ENCODE measurements around the gene ABCE1.

ABCE1 gene

DNA sequence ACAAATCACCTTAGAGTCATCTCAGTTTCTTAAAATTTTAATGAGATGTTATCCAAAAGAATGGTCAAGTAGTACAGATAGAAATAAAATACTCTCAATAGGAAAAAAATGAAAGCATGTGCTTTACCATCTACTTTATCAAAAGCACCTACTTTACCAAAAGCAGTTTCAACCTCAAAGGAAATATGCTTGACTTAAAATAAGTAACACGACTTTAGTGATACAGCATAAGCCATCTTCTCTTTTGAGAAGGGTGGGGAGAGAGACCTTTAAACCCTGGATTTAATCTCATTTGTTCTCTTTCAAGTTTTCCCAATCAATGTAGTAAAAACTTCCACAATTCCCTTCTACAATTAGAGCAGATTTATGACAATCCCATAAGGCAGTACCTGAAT lies 55.8 kb downstream of the ABCE1 start:
- TF ChIP-seq, protein P1, sequence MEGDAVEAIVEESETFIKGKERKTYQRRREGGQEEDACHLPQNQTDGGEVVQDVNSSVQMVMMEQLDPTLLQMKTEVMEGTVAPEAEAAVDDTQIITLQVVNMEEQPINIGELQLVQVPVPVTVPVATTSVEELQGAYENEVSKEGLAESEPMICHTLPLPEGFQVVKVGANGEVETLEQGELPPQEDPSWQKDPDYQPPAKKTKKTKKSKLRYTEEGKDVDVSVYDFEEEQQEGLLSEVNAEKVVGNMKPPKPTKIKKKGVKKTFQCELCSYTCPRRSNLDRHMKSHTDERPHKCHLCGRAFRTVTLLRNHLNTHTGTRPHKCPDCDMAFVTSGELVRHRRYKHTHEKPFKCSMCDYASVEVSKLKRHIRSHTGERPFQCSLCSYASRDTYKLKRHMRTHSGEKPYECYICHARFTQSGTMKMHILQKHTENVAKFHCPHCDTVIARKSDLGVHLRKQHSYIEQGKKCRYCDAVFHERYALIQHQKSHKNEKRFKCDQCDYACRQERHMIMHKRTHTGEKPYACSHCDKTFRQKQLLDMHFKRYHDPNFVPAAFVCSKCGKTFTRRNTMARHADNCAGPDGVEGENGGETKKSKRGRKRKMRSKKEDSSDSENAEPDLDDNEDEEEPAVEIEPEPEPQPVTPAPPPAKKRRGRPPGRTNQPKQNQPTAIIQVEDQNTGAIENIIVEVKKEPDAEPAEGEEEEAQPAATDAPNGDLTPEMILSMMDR (IDR thresholded peaks at IDR 0.05; ENCODE audit: low read depth, low read length): no peak
- H3K4me3 ChIP-seq (replicated peaks in 1 of 2; ENCODE audit: low read depth in 2 of 2, low read length in 2 of 2): no peak overlapping the region
- DNase-seq (ENCODE audit: low read depth in 2 of 2): no peak

DNA sequence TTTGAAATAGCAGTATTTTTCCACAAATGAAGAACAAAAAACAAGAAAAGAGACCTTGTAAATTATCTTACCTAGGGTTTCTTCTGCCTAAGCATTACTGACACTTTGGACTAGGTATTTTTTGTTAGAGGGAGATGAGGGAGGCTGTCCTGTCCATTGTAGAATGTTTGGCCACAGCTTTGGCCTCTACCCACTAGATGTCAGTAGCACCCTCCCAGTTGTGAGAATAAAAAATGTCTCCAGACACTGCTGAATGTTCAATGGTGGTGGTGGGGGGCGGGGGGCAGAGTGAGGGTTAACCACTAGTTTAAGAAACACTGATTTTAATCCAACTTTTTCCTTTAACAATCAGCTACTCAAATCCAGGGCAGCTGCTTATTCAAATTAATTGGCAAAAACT lies 56.5 kb downstream of the ABCE1 start:
- peak; percentile 50 to 59 for DNase-seq (ENCODE audit: low read depth in 2 of 2)
- H3K4me3 ChIP-seq (replicated peaks in 1 of 2; ENCODE audit: low read depth in 2 of 2, low read length in 2 of 2): no peak overlapping the region
- TF ChIP-seq, protein P1 (IDR thresholded peaks at IDR 0.05; ENCODE audit: low read depth, low read length): peak; percentile 65

DNA sequence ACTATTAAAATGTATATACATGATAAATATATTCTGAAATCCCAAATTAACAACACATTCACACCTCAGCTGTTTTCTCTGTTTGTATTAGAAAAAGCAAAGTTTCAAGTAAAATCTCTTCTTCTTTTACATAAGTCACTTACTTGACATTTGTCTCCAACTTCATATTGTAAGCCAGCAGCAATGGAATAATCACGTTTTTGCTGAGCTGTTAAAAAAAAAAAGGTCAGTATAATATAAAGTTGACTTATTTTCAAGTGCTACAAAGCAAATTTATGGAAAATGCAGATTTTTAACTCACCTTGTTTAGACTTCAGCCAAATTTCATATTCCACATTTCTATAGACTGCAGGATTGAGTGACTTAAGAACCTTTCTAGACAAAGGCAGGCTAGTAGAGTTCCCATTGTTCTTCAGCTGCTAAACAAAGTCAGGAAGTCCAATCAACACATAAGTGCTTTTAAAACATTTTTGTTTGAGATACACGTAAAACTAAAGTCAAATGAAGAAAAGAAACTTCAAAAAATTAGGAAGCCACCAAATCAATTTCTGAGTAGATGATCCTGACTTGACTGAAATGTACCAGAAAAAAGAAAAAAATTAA lies 57.3 kb downstream of the ABCE1 start:
- DNase-seq (ENCODE audit: low read depth in 2 of 2): no peak
- H3K4me3 ChIP-seq (replicated peaks in 1 of 2; ENCODE audit: low read depth in 2 of 2, low read length in 2 of 2): no peak overlapping the region
- TF ChIP-seq, protein P1 (IDR thresholded peaks at IDR 0.05; ENCODE audit: low read depth, low read length): no peak

DNA sequence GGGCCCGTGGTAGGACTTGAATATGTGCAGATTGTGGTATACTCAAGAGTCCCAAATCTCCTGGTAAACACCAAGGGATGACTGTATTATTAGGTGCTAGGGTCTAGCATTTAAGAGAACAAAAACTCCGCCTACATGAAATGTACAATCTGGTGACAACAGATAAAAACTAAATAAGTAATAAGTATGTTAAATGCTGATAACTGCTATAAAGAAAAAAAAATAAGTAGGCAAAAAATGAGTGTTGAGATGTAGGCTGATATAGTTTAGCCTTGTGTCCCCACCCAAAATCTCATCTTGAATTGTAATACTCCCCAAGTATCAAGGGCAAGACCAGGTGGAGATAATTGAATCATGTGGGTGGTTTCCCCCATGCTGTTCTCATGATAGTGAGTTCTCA lies 58.9 kb downstream of the ABCE1 start:
- TF ChIP-seq, protein P1 (IDR thresholded peaks at IDR 0.05; ENCODE audit: low read depth, low read length): no peak
- no peak overlapping the region for H3K4me3 ChIP-seq (replicated peaks in 1 of 2; ENCODE audit: low read depth in 2 of 2, low read length in 2 of 2)
- DNase-seq (ENCODE audit: low read depth in 2 of 2): no peak

DNA sequence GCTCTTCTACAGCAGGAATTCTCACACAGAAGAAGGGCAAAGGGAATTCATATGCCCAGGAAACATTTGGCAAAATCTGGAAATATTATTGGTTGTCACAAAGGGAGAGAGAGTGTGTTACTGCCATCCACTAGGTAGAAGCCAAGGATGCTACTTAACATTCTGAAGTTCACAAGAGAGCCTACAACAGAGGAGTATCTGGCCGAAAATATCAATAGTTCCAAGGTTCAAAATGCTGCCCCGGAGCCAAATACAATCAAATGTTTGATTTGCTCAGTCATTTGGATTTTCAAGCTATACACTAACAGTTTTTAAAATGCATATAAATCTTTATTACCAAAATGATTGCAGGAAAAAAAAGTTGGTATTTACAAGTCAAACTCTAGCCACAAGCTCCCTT lies 63.4 kb downstream of the ABCE1 start:
- DNase-seq (ENCODE audit: low read depth in 2 of 2): no peak
- H3K4me3 ChIP-seq (replicated peaks in 1 of 2; ENCODE audit: low read depth in 2 of 2, low read length in 2 of 2): no peak overlapping the region
- TF ChIP-seq, protein P1 (IDR thresholded peaks at IDR 0.05; ENCODE audit: low read depth, low read length): no peak

DNA sequence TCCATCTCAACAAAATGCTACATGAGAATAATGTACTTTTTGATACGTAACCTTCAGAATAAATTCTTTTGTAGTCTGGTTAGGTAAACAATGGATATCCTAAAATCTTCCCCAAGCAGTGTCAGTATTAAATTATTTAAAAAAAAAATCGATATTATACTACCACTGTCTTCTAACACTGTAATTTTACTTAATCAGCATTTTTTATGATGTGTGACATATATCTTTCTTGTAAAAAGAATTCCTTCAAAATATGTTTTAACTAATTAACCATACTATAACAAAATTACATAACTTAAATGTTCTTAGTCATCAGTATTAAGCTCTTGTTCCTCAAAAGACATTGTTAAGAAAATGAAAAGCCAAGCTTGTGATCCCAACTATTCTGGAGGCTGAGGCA lies 69.8 kb downstream of the ABCE1 start:
- DNase-seq (ENCODE audit: low read depth in 2 of 2): no peak
- TF ChIP-seq, protein P1 (IDR thresholded peaks at IDR 0.05; ENCODE audit: low read depth, low read length): no peak
- no peak overlapping the region for H3K4me3 ChIP-seq (replicated peaks in 1 of 2; ENCODE audit: low read depth in 2 of 2, low read length in 2 of 2)

DNA sequence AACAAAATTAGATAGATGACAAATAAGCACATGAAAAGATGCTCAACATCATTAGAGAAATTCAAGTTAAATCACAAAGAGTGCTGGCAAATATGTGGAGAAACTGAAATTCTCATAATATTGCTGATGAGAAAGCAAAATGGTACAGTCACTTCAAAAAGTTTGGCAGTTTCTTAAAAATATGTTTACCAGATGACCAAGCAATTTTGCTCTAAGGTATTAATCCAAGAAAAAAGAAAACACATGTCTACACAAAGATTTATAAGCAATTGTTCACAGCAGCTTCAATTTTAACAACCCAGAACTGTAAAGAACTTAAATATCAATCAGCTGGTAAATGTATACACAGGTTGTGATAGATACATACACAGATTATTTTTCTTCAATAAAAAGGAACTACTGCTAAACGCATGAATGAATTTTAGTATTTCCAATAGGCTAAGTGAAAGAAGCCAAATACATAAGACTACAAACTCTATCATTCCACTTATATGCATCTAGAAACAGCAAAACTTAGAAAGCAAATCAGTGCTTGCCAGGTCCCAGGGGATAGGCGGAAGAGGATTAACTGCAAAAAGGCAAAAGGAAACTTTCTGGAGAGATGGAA lies 70.6 kb downstream of the ABCE1 start:
- TF ChIP-seq, protein P1 (IDR thresholded peaks at IDR 0.05; ENCODE audit: low read depth, low read length): no peak
- DNase-seq (ENCODE audit: low read depth in 2 of 2): no peak

More for the DNA sequence above, 70.6 kb downstream of the ABCE1 start:
- H3K4me3 ChIP-seq (replicated peaks in 1 of 2; ENCODE audit: low read depth in 2 of 2, low read length in 2 of 2): no peak overlapping the region

All from cardiac fibroblast (primary cell).